Measurements from ENCODE around the gene ASTN2.

The ASTN2 gene

GRCh38 chr9:117414906-117415331, at the start of gene ASTN2:
TSS of gene ASTN2 (minus strand) at chr9:117415057. CDS start at chr9:117414938, 119 bp downstream.
- H3K9ac ChIP-seq (ENCODE audit: insufficient read length, low read depth): peak within 1 kb of the TSS; percentile 82
- TF ChIP-seq ZNF274 (IDR thresholded peaks at IDR 0.05; ENCODE audit: low read depth, low read length): no peak
- TF ChIP-seq SUZ12 (IDR thresholded peaks at IDR 0.05; ENCODE audit: extremely low read depth, insufficient read depth, insufficient read length): no peak
- TF ChIP-seq YY1 (IDR thresholded peaks at IDR 0.05; ENCODE audit: insufficient read depth, insufficient read length): no peak
- no peak for DNase-seq (ENCODE audit: low read depth, low spot score)

GRCh38 chr9:117462861-117463260, 48.0 kb upstream of the ASTN2 start:
- Histone ChIP-seq H3K4me3 (ENCODE audit: insufficient read length, low read depth) (no peak overlapping the region), H3K9me3 (ENCODE audit: insufficient read depth, low read length) (no peaks in the 10 kb centered on the region), H3K27me3 (ENCODE audit: insufficient read depth, insufficient read length) (no peaks in the 10 kb centered on the region), H3K9ac (ENCODE audit: insufficient read length, low read depth) (no peak overlapping the region), H3K4me1 (ENCODE audit: insufficient read depth, insufficient read length) (no peaks in the 10 kb centered on the region), H3K36me3 (ENCODE audit: insufficient read depth, insufficient read length, low read length) (no peaks in the 10 kb centered on the region)
- TF ChIP-seq YY1 (IDR thresholded peaks at IDR 0.05; ENCODE audit: insufficient read depth, insufficient read length) (no peak), SUZ12 (IDR thresholded peaks at IDR 0.05; ENCODE audit: extremely low read depth, insufficient read depth, insufficient read length) (no peak), ZNF274 (IDR thresholded peaks at IDR 0.05; ENCODE audit: low read depth, low read length) (no peak)
- no peak for DNase-seq (ENCODE audit: low read depth, low spot score)

More at GRCh38 chr9:117414906-117415331, at the start of gene ASTN2:
- peaks cover 6% of the 10 kb centered on the region for H3K36me3 ChIP-seq (ENCODE audit: insufficient read depth, insufficient read length, low read length)
- peaks cover 2% of the 10 kb centered on the region for H3K4me1 ChIP-seq (ENCODE audit: insufficient read depth, insufficient read length)
- H3K4me3 ChIP-seq (ENCODE audit: insufficient read length, low read depth): peak within 1 kb of the TSS; percentile 67
- no peaks in the 10 kb centered on the region for H3K9me3 ChIP-seq (ENCODE audit: insufficient read depth, low read length)
- H3K27me3 ChIP-seq (ENCODE audit: insufficient read depth, insufficient read length): peaks cover 36% of the 10 kb centered on the region

- H3K9me3 ChIP-seq (ENCODE audit: insufficient read depth, low read length): no peaks in the 10 kb centered on the region
- H3K27me3 ChIP-seq (ENCODE audit: insufficient read depth, insufficient read length): no peaks in the 10 kb centered on the region
- TF ChIP-seq YY1 (IDR thresholded peaks at IDR 0.05; ENCODE audit: insufficient read depth, insufficient read length) (no peak), ZNF274 (IDR thresholded peaks at IDR 0.05; ENCODE audit: low read depth, low read length) (no peak), SUZ12 (IDR thresholded peaks at IDR 0.05; ENCODE audit: extremely low read depth, insufficient read depth, insufficient read length) (no peak)
- no peak overlapping the region for H3K4me3 ChIP-seq (ENCODE audit: insufficient read length, low read depth)
- H3K9ac ChIP-seq (ENCODE audit: insufficient read length, low read depth): no peak overlapping the region
- no peaks in the 10 kb centered on the region for H3K36me3 ChIP-seq (ENCODE audit: insufficient read depth, insufficient read length, low read length)
- no peaks in the 10 kb centered on the region for H3K4me1 ChIP-seq (ENCODE audit: insufficient read depth, insufficient read length)
- DNase-seq (ENCODE audit: low read depth, low spot score): no peak
Measured at GRCh38 chr9:117461386-117461785, 46.5 kb upstream of the ASTN2 start.

GRCh38 chr9:117460743-117461142, 45.9 kb upstream of the ASTN2 start:
- Histone ChIP-seq H3K4me1 (ENCODE audit: insufficient read depth, insufficient read length) (no peaks in the 10 kb centered on the region), H3K36me3 (ENCODE audit: insufficient read depth, insufficient read length, low read length) (no peaks in the 10 kb centered on the region), H3K27me3 (ENCODE audit: insufficient read depth, insufficient read length) (no peaks in the 10 kb centered on the region), H3K9me3 (ENCODE audit: insufficient read depth, low read length) (no peaks in the 10 kb centered on the region), H3K4me3 (ENCODE audit: insufficient read length, low read depth) (no peak overlapping the region), H3K9ac (ENCODE audit: insufficient read length, low read depth) (no peak overlapping the region)
- no peak for DNase-seq (ENCODE audit: low read depth, low spot score)
- TF ChIP-seq ZNF274 (IDR thresholded peaks at IDR 0.05; ENCODE audit: low read depth, low read length) (no peak), SUZ12 (IDR thresholded peaks at IDR 0.05; ENCODE audit: extremely low read depth, insufficient read depth, insufficient read length) (no peak), YY1 (IDR thresholded peaks at IDR 0.05; ENCODE audit: insufficient read depth, insufficient read length) (no peak)

- TF ChIP-seq ZNF274 (IDR thresholded peaks at IDR 0.05; ENCODE audit: low read depth, low read length): no peak
- TF ChIP-seq YY1 (IDR thresholded peaks at IDR 0.05; ENCODE audit: insufficient read depth, insufficient read length): no peak
- TF ChIP-seq SUZ12 (IDR thresholded peaks at IDR 0.05; ENCODE audit: extremely low read depth, insufficient read depth, insufficient read length): no peak
- Histone ChIP-seq H3K4me1 (ENCODE audit: insufficient read depth, insufficient read length) (no peaks in the 10 kb centered on the region), H3K9me3 (ENCODE audit: insufficient read depth, low read length) (no peaks in the 10 kb centered on the region), H3K9ac (ENCODE audit: insufficient read length, low read depth) (no peak overlapping the region), H3K4me3 (ENCODE audit: insufficient read length, low read depth) (no peak overlapping the region), H3K27me3 (ENCODE audit: insufficient read depth, insufficient read length) (no peaks in the 10 kb centered on the region), H3K36me3 (ENCODE audit: insufficient read depth, insufficient read length, low read length) (no peaks in the 10 kb centered on the region)
- no peak for DNase-seq (ENCODE audit: low read depth, low spot score)
Measured at GRCh38 chr9:117459913-117460312, 45.1 kb upstream of the ASTN2 start.

GRCh38 chr9:117458066-117458465, 43.2 kb upstream of the ASTN2 start:
- TF ChIP-seq ZNF274 (IDR thresholded peaks at IDR 0.05; ENCODE audit: low read depth, low read length): no peak
- no peak for TF ChIP-seq SUZ12 (IDR thresholded peaks at IDR 0.05; ENCODE audit: extremely low read depth, insufficient read depth, insufficient read length)
- no peak for TF ChIP-seq YY1 (IDR thresholded peaks at IDR 0.05; ENCODE audit: insufficient read depth, insufficient read length)
- H3K27me3 ChIP-seq (ENCODE audit: insufficient read depth, insufficient read length): no peaks in the 10 kb centered on the region
- no peak overlapping the region for H3K4me3 ChIP-seq (ENCODE audit: insufficient read length, low read depth)
- H3K36me3 ChIP-seq (ENCODE audit: insufficient read depth, insufficient read length, low read length): no peaks in the 10 kb centered on the region
- H3K4me1 ChIP-seq (ENCODE audit: insufficient read depth, insufficient read length): no peaks in the 10 kb centered on the region
- no peaks in the 10 kb centered on the region for H3K9me3 ChIP-seq (ENCODE audit: insufficient read depth, low read length)
- H3K9ac ChIP-seq (ENCODE audit: insufficient read length, low read depth): no peak overlapping the region
- no peak for DNase-seq (ENCODE audit: low read depth, low spot score)

GRCh38 chr9:117454711-117455110, 39.9 kb upstream of the ASTN2 start:
- no peaks in the 10 kb centered on the region for H3K9me3 ChIP-seq (ENCODE audit: insufficient read depth, low read length)
- no peak for DNase-seq (ENCODE audit: low read depth, low spot score)
- TF ChIP-seq SUZ12 (IDR thresholded peaks at IDR 0.05; ENCODE audit: extremely low read depth, insufficient read depth, insufficient read length) (no peak), ZNF274 (IDR thresholded peaks at IDR 0.05; ENCODE audit: low read depth, low read length) (no peak), YY1 (IDR thresholded peaks at IDR 0.05; ENCODE audit: insufficient read depth, insufficient read length) (no peak)

More at GRCh38 chr9:117454711-117455110, 39.9 kb upstream of the ASTN2 start:
- H3K4me1 ChIP-seq (ENCODE audit: insufficient read depth, insufficient read length): no peaks in the 10 kb centered on the region
- no peaks in the 10 kb centered on the region for H3K36me3 ChIP-seq (ENCODE audit: insufficient read depth, insufficient read length, low read length)
- no peak overlapping the region for H3K4me3 ChIP-seq (ENCODE audit: insufficient read length, low read depth)
- no peak overlapping the region for H3K9ac ChIP-seq (ENCODE audit: insufficient read length, low read depth)
- no peaks in the 10 kb centered on the region for H3K27me3 ChIP-seq (ENCODE audit: insufficient read depth, insufficient read length)

Data from NT2/D1 (cell line).